HCT116 (cell line): ENCODE measurements around the gene TRIM61.
"Not testable (repeated sequence)": the region's sequence is repeated elsewhere in the genome, so short reads cannot be mapped to it uniquely, and the experiment has no call there.

Source experiments
- CTCF ChIP-seq, 3 experiments: fragments of 200-600 bp in 1 of 3; sonication (generic) in 1 of 3; IDR thresholded peaks in 2 of 3; conservative IDR thresholded peaks in 1 of 3; 2 replicates each; pipeline ENCODE4 v1.5.1; 2012 to 2017; ENCODE audit warnings: low read depth in 2 of 3, low read length in 2 of 3, antibody characterized with exemption in 1 of 3, borderline replicate concordance in 1 of 3, control low read depth in 1 of 3, mild to moderate bottlenecking in 1 of 3, mixed read lengths in 1 of 3, mixed run types in 1 of 3, moderate library complexity in 1 of 3; ENCODE audit not compliant: insufficient read depth in 1 of 3
- ELF1 ChIP-seq: IDR thresholded peaks from 2 replicates; pipeline ENCODE4 v1.6.1; 2012; ENCODE audit warnings: low read depth, borderline replicate concordance
- POLR2AphosphoS5 ChIP-seq: IDR thresholded peaks from 2 replicates; pipeline ENCODE4 v1.6.1; 2011; ENCODE audit warnings: mild to moderate bottlenecking, low read depth, low read length, moderate library complexity
- ZBTB33 ChIP-seq: IDR thresholded peaks from 2 replicates; pipeline ENCODE4 v1.6.1; 2011; ENCODE audit warnings: mild to moderate bottlenecking, low read length, moderate library complexity; ENCODE audit not compliant: insufficient replicate concordance; ENCODE audit errors: extremely low read depth
- ZNF274 ChIP-seq: fragments of 200-500 bp; sonication (Bioruptor generic); IDR thresholded peaks from 2 replicates; pipeline ENCODE4 v1.6.1; 2014; ENCODE audit warnings: mild to moderate bottlenecking, low read depth, low read length, inconsistent platforms

GRCh38 chr4:164927101-164927500 is 50.4 kb downstream of the TRIM61 start:
- TF ChIP-seq CTCF (IDR thresholded peaks at IDR 0.05 in 2 of 3, conservative IDR thresholded peaks at IDR 0.05 in 1 of 3; ENCODE audit: borderline replicate concordance in 1 of 3, insufficient read depth in 1 of 3, low read depth in 2 of 3, low read length in 2 of 3); POLR2AphosphoS5; ZBTB33; ELF1; ZNF274: not testable (repeated sequence)
